ENCODE results near the gene PCDHGC5.

Gene PCDHGC5

GRCh38 chr5:141517880-141518617 is 29.2 kb downstream of the PCDHGC5 start:
- Histone ChIP-seq H3K27me3 (ENCODE audit: control insufficient read depth in 5 of 5, insufficient read depth in 4 of 5, low read length in 5 of 5) (peaks cover 0 to 5% (median 0%) of the 10 kb centered on the region in 5 donors), H3K4me1 (ENCODE audit: control insufficient read depth in 5 of 5, insufficient read depth in 5 of 5, low read length in 5 of 5) (peaks cover 14 to 77% (median 51%) of the 10 kb centered on the region in 5 donors), H3K4me3 (ENCODE audit: low read depth in 1 of 5, low read length in 5 of 5) (no peak overlapping the region), H3K9ac (ENCODE audit: low read length in 5 of 5) (no peak overlapping the region), H3K27ac (ENCODE audit: low read depth, low read length) (no peak overlapping the region), H3K36me3 (ENCODE audit: control insufficient read depth in 5 of 5, insufficient read depth in 5 of 5, low read length in 5 of 5) (peaks cover 2 to 17% (median 13%) of the 10 kb centered on the region in 5 donors), H3K9me3 (ENCODE audit: control insufficient read depth in 5 of 5, low read length in 5 of 5) (no peaks in the 10 kb centered on the region)

DNA sequence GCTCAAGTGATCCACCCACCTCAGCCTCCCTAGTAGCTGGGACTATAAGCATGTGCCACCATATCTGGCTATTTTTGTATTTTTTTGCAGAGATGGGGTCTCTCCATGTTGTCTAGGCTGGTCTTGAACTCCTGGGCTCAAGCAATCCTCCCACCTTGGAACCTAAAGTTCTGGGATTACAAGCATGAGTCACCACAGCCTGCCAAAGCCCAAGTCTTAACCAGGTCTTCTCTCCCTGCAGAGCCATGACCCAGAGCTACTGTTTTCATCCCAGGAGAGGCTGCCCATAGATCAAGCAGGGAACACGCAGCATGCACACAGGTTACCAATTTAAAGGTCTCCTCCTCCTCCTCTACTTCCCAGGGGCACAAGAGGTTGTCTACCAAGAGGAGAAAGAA is 29.7 kb downstream of the PCDHGC5 start:
- Histone ChIP-seq H3K36me3 (ENCODE audit: control insufficient read depth in 5 of 5, insufficient read depth in 5 of 5, low read length in 5 of 5) (peaks cover 2 to 17% (median 13%) of the 10 kb centered on the region in 5 donors), H3K9me3 (ENCODE audit: control insufficient read depth in 5 of 5, low read length in 5 of 5) (no peaks in the 10 kb centered on the region), H3K27me3 (ENCODE audit: control insufficient read depth in 5 of 5, insufficient read depth in 4 of 5, low read length in 5 of 5) (peaks cover 0 to 4% (median 0%) of the 10 kb centered on the region in 5 donors), H3K4me1 (ENCODE audit: control insufficient read depth in 5 of 5, insufficient read depth in 5 of 5, low read length in 5 of 5) (peaks cover 14 to 75% (median 46%) of the 10 kb centered on the region in 5 donors), H3K27ac (ENCODE audit: low read depth, low read length) (no peak overlapping the region), H3K9ac (ENCODE audit: low read length in 5 of 5) (no peak overlapping the region), H3K4me3 (ENCODE audit: low read depth in 1 of 5, low read length in 5 of 5) (no peak overlapping the region)

- no peaks in the 10 kb centered on the region for H3K27me3 ChIP-seq (ENCODE audit: control insufficient read depth in 5 of 5, insufficient read depth in 4 of 5, low read length in 5 of 5)
- H3K36me3 ChIP-seq (ENCODE audit: control insufficient read depth in 5 of 5, insufficient read depth in 5 of 5, low read length in 5 of 5) = peaks cover 2 to 17% (median 13%) of the 10 kb centered on the region in 5 donors
- peak overlapping the region; percentile 57 for H3K27ac ChIP-seq (ENCODE audit: low read depth, low read length)
These were observed 31.0 kb downstream of the PCDHGC5 start for GRCh38 chr5:141519605-141520565.

DNA sequence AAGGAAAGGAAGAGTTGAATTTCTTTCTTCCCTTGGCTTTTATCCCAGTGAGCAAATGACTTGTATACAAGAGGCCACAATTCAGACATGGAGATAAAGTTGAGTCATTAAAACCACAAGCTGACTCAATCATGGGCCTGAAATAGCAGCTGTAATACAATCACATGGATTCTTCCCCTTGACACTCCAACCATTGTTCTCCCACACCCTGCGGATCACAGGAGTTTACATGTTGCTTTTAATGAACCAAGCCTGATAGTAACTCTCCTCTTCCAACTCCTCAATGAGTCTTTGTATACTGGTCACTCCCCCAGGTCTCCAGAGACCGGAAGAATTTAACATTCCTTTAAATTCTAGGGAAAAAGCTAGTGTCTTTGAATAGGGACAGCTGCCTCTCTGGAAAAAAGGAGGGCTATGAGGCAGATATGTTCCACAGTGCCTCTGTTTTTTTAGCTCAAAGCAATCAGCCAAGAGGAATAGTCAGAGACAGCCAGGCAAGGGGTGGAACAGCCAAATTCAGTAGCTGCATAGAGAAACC is 32.4 kb downstream of the PCDHGC5 start:
- peaks cover 4 to 20% (median 12%) of the 10 kb centered on the region in 5 donors for H3K36me3 ChIP-seq (ENCODE audit: control insufficient read depth in 5 of 5, insufficient read depth in 5 of 5, low read length in 5 of 5)

More at GRCh38 chr5:141519605-141520565, 31.0 kb downstream of the PCDHGC5 start:
- no peak overlapping the region for H3K4me3 ChIP-seq (ENCODE audit: low read depth in 1 of 5, low read length in 5 of 5)
- H3K9ac ChIP-seq (ENCODE audit: low read length in 5 of 5) = no peak overlapping the region
- peaks cover 16 to 72% (median 39%) of the 10 kb centered on the region in 5 donors for H3K4me1 ChIP-seq (ENCODE audit: control insufficient read depth in 5 of 5, insufficient read depth in 5 of 5, low read length in 5 of 5)
- H3K9me3 ChIP-seq (ENCODE audit: control insufficient read depth in 5 of 5, low read length in 5 of 5) = no peaks in the 10 kb centered on the region

DNA sequence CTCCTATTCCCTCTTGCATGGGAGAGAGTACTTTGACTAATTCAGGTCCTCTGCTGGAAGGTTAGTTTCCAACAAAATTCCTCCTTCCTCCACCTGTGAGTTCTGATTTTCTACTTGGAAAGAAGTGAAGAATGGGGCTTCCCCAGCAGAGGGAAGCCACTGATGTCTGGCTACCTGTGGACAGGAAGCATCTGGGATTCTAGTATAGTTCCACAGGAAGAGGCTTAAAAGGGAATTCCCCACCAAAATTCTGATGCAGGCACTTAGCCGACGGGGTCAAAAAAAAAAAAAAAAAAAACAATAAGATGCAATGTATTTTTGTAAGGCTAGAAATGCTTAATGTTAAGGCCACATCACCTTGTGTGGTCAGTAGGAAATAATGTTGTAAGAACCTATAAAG is 33.4 kb downstream of the PCDHGC5 start:
- Histone ChIP-seq H3K4me1 (ENCODE audit: control insufficient read depth in 5 of 5, insufficient read depth in 5 of 5, low read length in 5 of 5) (peaks cover 16 to 56% (median 41%) of the 10 kb centered on the region in 5 donors), H3K27me3 (ENCODE audit: control insufficient read depth in 5 of 5, insufficient read depth in 4 of 5, low read length in 5 of 5) (peaks cover 0 to 3% (median 0%) of the 10 kb centered on the region in 5 donors), H3K27ac (ENCODE audit: low read depth, low read length) (peak overlapping the region; percentile 57), H3K36me3 (ENCODE audit: control insufficient read depth in 5 of 5, insufficient read depth in 5 of 5, low read length in 5 of 5) (peaks cover 5 to 17% (median 12%) of the 10 kb centered on the region in 5 donors), H3K9ac (ENCODE audit: low read length in 5 of 5) (no peak overlapping the region), H3K4me3 (ENCODE audit: low read depth in 1 of 5, low read length in 5 of 5) (no peak overlapping the region), H3K9me3 (ENCODE audit: control insufficient read depth in 5 of 5, low read length in 5 of 5) (no peaks in the 10 kb centered on the region)

More for the DNA sequence above, 32.4 kb downstream of the PCDHGC5 start:
- Histone ChIP-seq H3K4me1 (ENCODE audit: control insufficient read depth in 5 of 5, insufficient read depth in 5 of 5, low read length in 5 of 5) (peaks cover 16 to 64% (median 41%) of the 10 kb centered on the region in 5 donors), H3K9me3 (ENCODE audit: control insufficient read depth in 5 of 5, low read length in 5 of 5) (no peaks in the 10 kb centered on the region), H3K27ac (ENCODE audit: low read depth, low read length) (peak overlapping the region; percentile 57), H3K9ac (ENCODE audit: low read length in 5 of 5) (no peak overlapping the region), H3K4me3 (ENCODE audit: low read depth in 1 of 5, low read length in 5 of 5) (no peak overlapping the region), H3K27me3 (ENCODE audit: control insufficient read depth in 5 of 5, insufficient read depth in 4 of 5, low read length in 5 of 5) (peaks cover 0 to 3% (median 0%) of the 10 kb centered on the region in 5 donors)

GRCh38 chr5:141523991-141524390 is 35.1 kb downstream of the PCDHGC5 start:
- peaks cover 4 to 28% (median 17%) of the 10 kb centered on the region in 5 donors for H3K36me3 ChIP-seq (ENCODE audit: control insufficient read depth in 5 of 5, insufficient read depth in 5 of 5, low read length in 5 of 5)
- H3K4me1 ChIP-seq (ENCODE audit: control insufficient read depth in 5 of 5, insufficient read depth in 5 of 5, low read length in 5 of 5) = peaks cover 16 to 62% (median 45%) of the 10 kb centered on the region in 5 donors
- no peak overlapping the region for H3K9ac ChIP-seq (ENCODE audit: low read length in 5 of 5)
- H3K9me3 ChIP-seq (ENCODE audit: control insufficient read depth in 5 of 5, low read length in 5 of 5) = no peaks in the 10 kb centered on the region
- peak overlapping the region; percentile 16 for H3K27ac ChIP-seq (ENCODE audit: low read depth, low read length)
- no peak overlapping the region for H3K4me3 ChIP-seq (ENCODE audit: low read depth in 1 of 5, low read length in 5 of 5)
- peaks cover 0 to 3% (median 0%) of the 10 kb centered on the region in 5 donors for H3K27me3 ChIP-seq (ENCODE audit: control insufficient read depth in 5 of 5, insufficient read depth in 4 of 5, low read length in 5 of 5)

DNA sequence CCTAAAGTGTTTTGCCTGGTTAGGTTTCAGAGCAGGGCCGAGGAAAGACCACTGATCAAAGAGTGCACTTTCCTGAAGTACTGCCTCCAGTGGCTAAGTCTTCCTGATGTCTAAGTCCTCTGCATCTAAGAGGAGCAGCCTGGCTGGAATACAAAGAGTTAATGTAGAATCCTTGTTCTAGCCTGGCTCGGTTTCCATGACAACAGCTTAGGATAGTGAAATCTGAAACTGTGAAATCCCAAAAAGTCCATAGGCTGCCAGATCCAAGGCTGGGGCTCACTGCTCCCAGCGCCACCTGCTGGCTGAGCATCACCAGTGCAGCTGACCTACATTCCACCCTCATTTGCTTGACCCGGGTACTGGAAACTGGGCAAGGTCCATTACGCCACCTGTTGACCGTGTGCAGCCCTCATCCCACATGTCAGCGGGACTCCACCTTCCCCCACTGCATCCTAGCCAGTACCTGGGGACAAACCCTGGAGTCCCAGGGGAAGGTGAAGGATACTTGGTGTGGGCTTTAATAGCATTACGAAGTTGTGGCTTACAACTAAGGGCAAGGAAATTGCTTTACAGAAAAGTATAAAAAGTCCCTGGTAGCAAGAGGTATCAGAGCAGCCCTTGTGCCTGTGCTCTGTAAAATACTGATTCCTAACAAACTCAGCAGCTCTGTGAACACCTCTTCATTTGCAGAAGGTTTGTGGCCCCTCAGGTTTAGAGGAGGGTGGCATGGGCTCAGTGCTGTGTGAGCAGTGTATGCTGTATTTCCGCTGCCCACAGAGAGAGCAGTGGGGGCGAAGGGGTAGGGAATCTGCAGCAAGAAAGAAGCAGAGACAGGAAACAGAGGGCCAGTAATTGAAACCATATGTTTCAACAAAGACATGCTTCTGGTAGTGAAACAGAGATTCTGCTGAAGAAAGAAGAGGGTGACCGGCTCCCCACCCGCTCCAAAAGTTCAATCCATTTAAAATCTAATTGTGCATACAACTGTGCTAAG is 36.0 kb downstream of the PCDHGC5 start:
- peaks cover 0 to 3% (median 0%) of the 10 kb centered on the region in 5 donors for H3K27me3 ChIP-seq (ENCODE audit: control insufficient read depth in 5 of 5, insufficient read depth in 4 of 5, low read length in 5 of 5)
- no peaks in the 10 kb centered on the region for H3K9me3 ChIP-seq (ENCODE audit: control insufficient read depth in 5 of 5, low read length in 5 of 5)
- H3K36me3 ChIP-seq (ENCODE audit: control insufficient read depth in 5 of 5, insufficient read depth in 5 of 5, low read length in 5 of 5) = peaks cover 3 to 26% (median 20%) of the 10 kb centered on the region in 5 donors
- peak overlapping the region in 1 of 5 donors; percentile 23 for H3K4me3 ChIP-seq (ENCODE audit: low read depth in 1 of 5, low read length in 5 of 5)
- no peak overlapping the region for H3K9ac ChIP-seq (ENCODE audit: low read length in 5 of 5)
- peaks cover 16 to 56% (median 41%) of the 10 kb centered on the region in 5 donors for H3K4me1 ChIP-seq (ENCODE audit: control insufficient read depth in 5 of 5, insufficient read depth in 5 of 5, low read length in 5 of 5)
- H3K27ac ChIP-seq (ENCODE audit: low read depth, low read length) = peak overlapping the region; percentile 59

DNA sequence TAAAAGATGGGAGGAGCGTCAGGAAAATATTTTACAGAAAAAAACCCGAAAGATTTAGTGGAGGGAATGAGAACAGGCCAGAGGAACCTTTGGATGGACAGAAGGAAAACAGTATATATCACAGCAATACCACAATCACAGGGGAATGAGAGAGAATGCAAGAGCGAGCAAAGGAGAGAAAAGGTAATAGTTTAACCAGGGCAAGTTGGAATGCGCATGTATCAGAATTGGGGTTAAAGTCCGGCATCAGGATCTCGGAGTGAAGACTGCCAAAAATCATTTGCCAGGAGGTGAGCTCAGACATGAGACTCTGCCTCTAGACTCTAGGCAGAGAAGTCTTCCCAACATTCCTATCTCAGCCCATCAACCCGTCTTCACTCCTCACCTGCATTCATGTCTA is 36.8 kb downstream of the PCDHGC5 start:
- peaks cover 3 to 26% (median 20%) of the 10 kb centered on the region in 5 donors for H3K36me3 ChIP-seq (ENCODE audit: control insufficient read depth in 5 of 5, insufficient read depth in 5 of 5, low read length in 5 of 5)
- peaks cover 16 to 48% (median 34%) of the 10 kb centered on the region in 5 donors for H3K4me1 ChIP-seq (ENCODE audit: control insufficient read depth in 5 of 5, insufficient read depth in 5 of 5, low read length in 5 of 5)

GRCh38 chr5:141527426-141527825 is 38.5 kb downstream of the PCDHGC5 start:
- H3K27ac ChIP-seq (ENCODE audit: low read depth, low read length) = no peak overlapping the region
- no peak overlapping the region for H3K4me3 ChIP-seq (ENCODE audit: low read depth in 1 of 5, low read length in 5 of 5)
- peaks cover 0 to 3% (median 0%) of the 10 kb centered on the region in 5 donors for H3K27me3 ChIP-seq (ENCODE audit: control insufficient read depth in 5 of 5, insufficient read depth in 4 of 5, low read length in 5 of 5)
- H3K36me3 ChIP-seq (ENCODE audit: control insufficient read depth in 5 of 5, insufficient read depth in 5 of 5, low read length in 5 of 5) = peaks cover 3 to 26% (median 20%) of the 10 kb centered on the region in 5 donors
- peaks cover 7 to 30% (median 19%) of the 10 kb centered on the region in 5 donors for H3K4me1 ChIP-seq (ENCODE audit: control insufficient read depth in 5 of 5, insufficient read depth in 5 of 5, low read length in 5 of 5)
- H3K9ac ChIP-seq (ENCODE audit: low read length in 5 of 5) = no peak overlapping the region
- H3K9me3 ChIP-seq (ENCODE audit: control insufficient read depth in 5 of 5, low read length in 5 of 5) = no peaks in the 10 kb centered on the region

More for the DNA sequence above, 36.8 kb downstream of the PCDHGC5 start:
- Histone ChIP-seq H3K4me3 (ENCODE audit: low read depth in 1 of 5, low read length in 5 of 5) (peak overlapping the region in 1 of 5 donors; percentile 23), H3K9me3 (ENCODE audit: control insufficient read depth in 5 of 5, low read length in 5 of 5) (no peaks in the 10 kb centered on the region), H3K9ac (ENCODE audit: low read length in 5 of 5) (no peak overlapping the region), H3K27me3 (ENCODE audit: control insufficient read depth in 5 of 5, insufficient read depth in 4 of 5, low read length in 5 of 5) (peaks cover 0 to 3% (median 0%) of the 10 kb centered on the region in 5 donors), H3K27ac (ENCODE audit: low read depth, low read length) (peak overlapping the region; percentile 59)

Data from subcutaneous abdominal adipose tissue (tissue), 5 donors.